Astrocyte of the spinal cord (primary cell): ENCODE results near the gene MKRN2.
"Not testable (repeated sequence)": the region's sequence is repeated elsewhere in the genome, so short reads cannot be mapped to it uniquely, and the experiment has no call there.

Source experiments
- DNase-seq: peaks from one replicate; pipeline ENCODE4 v3.0.0; 2011; ENCODE audit warnings: low read depth, low spot score
- H3K4me3 ChIP-seq: 2 replicates; pipeline ENCODE4 v1.5.1; 2011; ENCODE audit warnings: low read depth, mild to moderate bottlenecking, low read length, moderate library complexity
- in situ Hi-C: cut with HindIII; loops from 2 replicates; pipeline ENCODE4 v1.10.0; 2017; ENCODE audit warnings: low sequenced_read_pairs
- TF ChIP-seq, protein P1 (sequence below): IDR thresholded peaks from 2 replicates; pipeline ENCODE4 v1.5.1; 2012; ENCODE audit warnings: low read depth, mild to moderate bottlenecking, low read length, inconsistent platforms

Gene MKRN2

GRCh38 chr3:12630292-12630691 is 73.4 kb downstream of the MKRN2 start:
- H3K4me3 ChIP-seq, result no peak overlapping the region
- in situ Hi-C loops, result no loop called here
- TF ChIP-seq, protein P1, sequence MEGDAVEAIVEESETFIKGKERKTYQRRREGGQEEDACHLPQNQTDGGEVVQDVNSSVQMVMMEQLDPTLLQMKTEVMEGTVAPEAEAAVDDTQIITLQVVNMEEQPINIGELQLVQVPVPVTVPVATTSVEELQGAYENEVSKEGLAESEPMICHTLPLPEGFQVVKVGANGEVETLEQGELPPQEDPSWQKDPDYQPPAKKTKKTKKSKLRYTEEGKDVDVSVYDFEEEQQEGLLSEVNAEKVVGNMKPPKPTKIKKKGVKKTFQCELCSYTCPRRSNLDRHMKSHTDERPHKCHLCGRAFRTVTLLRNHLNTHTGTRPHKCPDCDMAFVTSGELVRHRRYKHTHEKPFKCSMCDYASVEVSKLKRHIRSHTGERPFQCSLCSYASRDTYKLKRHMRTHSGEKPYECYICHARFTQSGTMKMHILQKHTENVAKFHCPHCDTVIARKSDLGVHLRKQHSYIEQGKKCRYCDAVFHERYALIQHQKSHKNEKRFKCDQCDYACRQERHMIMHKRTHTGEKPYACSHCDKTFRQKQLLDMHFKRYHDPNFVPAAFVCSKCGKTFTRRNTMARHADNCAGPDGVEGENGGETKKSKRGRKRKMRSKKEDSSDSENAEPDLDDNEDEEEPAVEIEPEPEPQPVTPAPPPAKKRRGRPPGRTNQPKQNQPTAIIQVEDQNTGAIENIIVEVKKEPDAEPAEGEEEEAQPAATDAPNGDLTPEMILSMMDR, result no peak
- DNase-seq, result no peak

DNA sequence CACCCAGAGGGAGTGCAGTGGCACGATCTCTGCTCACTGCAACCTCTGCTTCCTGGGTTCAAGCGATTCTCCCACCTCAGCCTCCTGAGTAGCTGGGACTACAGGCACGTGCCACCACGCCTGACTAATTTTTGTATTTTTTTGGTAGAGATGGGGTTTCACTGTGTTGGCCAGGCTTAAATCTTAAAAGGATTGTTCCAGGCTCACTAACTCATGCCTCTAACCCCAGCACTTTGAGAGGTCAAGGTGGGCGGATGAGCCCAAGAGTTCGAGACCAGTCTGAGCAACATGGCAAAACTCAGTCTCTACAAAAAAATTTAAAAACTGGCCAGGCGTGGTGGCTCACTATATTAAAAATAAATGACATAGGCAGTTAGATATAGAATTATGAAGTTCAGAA is 74.0 kb downstream of the MKRN2 start:
- H3K4me3 ChIP-seq, DNase-seq, in situ Hi-C loops: not testable (repeated sequence)

GRCh38 chr3:12632523-12632922 is 75.6 kb downstream of the MKRN2 start:
- TF ChIP-seq, protein P1, result no peak
- in situ Hi-C loops, result no loop called here
- no peak for DNase-seq
- H3K4me3 ChIP-seq, result no peak overlapping the region

- TF ChIP-seq, protein P1, result no peak
- in situ Hi-C loops, result no loop called here
- DNase-seq, result no peak
- H3K4me3 ChIP-seq, result no peak overlapping the region
These were observed 76.2 kb downstream of the MKRN2 start for GRCh38 chr3:12633108-12633507.
